Suprapubic skin (tissue), 4 donors: ENCODE data around the gene INSIG1.

Source experiments
- EP300 ChIP-seq: sonication (generic); formaldehyde crosslinking; IDR thresholded peaks from one replicate; pipeline ENCODE4 v1.6.1; 2017; ENCODE audit warnings: antibody characterized with exemption
- POLR2A ChIP-seq, 2 donors: fragments of 450-650 bp; IDR thresholded peaks; one replicate each; pipeline ENCODE4 v1.6.1; 2017; ENCODE audit warnings: antibody characterized with exemption in 2 of 2, mild to moderate bottlenecking in 2 of 2, moderate library complexity in 2 of 2
- POLR2AphosphoS5 ChIP-seq, 3 donors: sonication (generic); formaldehyde crosslinking; IDR thresholded peaks; one replicate each; pipeline ENCODE4 v1.6.1; 2017; ENCODE audit warnings: antibody characterized with exemption in 3 of 3
- TF ChIP-seq, protein P1 (sequence below), 2 donors: fragments of 200-600 bp in 1 of 2; fragments of 450-650 bp in 1 of 2; sonication (generic) in 1 of 2; IDR thresholded peaks; one replicate each; pipeline ENCODE4 v1.5.1; 2016 to 2019; ENCODE audit warnings: antibody characterized with exemption in 2 of 2, mild to moderate bottlenecking in 1 of 2, moderate library complexity in 1 of 2

DNA sequence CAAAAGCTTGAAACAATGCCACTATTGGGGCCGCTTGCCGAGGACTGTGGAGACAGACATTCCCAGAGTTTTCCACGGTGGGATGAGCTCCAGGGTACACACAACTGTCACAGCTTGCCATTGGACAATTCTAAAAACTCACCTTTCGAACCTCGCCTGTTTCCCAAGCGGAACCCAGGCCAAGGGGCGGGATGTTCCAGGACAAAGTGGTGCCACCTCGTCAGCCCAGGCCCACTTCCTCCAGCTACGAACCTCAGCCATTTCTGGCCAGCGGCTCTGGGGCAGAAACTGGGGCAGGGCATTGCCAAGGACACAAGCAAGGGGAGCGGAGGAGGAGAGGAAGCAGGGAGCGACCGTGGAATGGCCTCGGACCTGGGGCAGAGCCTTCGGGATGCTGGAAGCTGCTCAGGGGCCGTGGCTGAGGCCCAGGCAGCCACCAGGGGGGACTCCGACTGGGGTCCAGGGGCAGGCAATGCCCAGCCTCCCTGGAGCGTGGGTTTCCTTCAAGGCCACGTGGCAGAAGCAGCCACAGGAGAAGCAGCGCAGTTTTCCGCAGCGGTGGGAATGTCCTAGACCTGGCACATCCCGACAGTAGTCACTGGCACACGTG is 44.7 kb upstream of the INSIG1 start:
- TF ChIP-seq, protein P1, sequence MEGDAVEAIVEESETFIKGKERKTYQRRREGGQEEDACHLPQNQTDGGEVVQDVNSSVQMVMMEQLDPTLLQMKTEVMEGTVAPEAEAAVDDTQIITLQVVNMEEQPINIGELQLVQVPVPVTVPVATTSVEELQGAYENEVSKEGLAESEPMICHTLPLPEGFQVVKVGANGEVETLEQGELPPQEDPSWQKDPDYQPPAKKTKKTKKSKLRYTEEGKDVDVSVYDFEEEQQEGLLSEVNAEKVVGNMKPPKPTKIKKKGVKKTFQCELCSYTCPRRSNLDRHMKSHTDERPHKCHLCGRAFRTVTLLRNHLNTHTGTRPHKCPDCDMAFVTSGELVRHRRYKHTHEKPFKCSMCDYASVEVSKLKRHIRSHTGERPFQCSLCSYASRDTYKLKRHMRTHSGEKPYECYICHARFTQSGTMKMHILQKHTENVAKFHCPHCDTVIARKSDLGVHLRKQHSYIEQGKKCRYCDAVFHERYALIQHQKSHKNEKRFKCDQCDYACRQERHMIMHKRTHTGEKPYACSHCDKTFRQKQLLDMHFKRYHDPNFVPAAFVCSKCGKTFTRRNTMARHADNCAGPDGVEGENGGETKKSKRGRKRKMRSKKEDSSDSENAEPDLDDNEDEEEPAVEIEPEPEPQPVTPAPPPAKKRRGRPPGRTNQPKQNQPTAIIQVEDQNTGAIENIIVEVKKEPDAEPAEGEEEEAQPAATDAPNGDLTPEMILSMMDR (IDR thresholded peaks at IDR 0.05) = no peak
- no peak for TF ChIP-seq POLR2A (IDR thresholded peaks at IDR 0.05)
- TF ChIP-seq POLR2AphosphoS5 (IDR thresholded peaks at IDR 0.05) = no peak
- no peak for TF ChIP-seq EP300
